Measurements from ENCODE around the gene TMEM51.

The TMEM51 gene

DNA sequence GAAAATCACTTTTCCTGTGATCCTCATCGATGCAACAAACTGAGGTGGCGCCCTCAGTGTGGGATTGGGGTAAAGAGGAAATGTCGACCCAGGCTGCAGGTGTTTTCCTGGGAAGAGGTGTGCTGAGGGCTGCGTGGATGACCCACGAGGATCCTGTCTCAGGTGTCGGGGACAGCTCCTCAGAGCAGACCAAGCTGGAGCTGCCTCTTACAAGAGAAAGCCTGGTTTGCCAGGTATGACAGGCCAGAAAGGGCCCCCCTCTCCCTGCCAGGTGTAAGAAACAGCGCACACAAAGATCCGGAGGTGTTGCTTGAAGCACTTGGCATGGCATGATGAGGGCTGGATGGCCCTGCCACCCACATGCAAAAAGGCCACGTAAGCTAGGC, 106.1 kb downstream of the TMEM51 start:
- no peak for DNase-seq (ENCODE audit: low read depth)
- no peak for TF ChIP-seq CTCF (IDR thresholded peaks at IDR 0.05; ENCODE audit: insufficient read depth, low read depth, low read length, missing control alignments)
- H3K4me3 ChIP-seq (ENCODE audit: low read depth, low read length): no peak overlapping the region

DNA sequence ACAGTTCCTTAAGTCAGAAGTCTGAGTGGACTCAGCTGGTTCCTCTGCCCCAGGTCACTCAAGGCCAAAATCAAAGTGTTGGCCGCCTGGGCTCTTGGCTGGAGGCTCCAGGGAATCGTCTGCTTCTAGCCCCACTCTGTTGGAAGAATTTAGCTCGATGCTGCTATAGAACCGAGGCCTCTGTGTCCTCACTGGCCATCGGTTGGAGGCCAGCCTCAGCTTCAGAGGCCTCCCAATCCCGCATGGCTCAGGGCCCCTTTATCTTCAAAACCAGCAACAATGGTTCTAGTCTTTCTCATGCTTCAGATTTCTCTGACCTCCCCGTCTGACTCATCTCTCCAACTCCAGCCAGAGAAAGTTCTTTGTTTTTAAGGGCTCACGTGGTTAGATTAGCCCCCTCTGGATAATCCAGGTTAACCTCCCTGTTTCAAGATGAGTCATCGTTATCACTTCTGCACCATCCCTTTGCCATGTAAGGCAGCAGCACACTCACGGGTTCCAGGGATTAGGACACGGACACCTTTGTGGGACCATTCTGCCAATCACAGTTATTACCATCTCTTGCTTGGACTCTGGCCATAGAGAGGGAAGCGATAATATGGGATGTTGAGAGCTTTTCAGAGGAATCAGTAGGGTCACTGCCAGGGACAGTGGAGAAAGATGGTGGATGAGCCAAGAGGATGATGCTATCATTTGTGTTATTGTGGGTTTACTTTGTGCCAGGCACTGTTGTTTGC, 107.0 kb downstream of the TMEM51 start:
- DNase-seq (ENCODE audit: low read depth): no peak
- TF ChIP-seq CTCF (IDR thresholded peaks at IDR 0.05; ENCODE audit: insufficient read depth, low read depth, low read length, missing control alignments): no peak
- H3K4me3 ChIP-seq (ENCODE audit: low read depth, low read length): no peak overlapping the region

DNA sequence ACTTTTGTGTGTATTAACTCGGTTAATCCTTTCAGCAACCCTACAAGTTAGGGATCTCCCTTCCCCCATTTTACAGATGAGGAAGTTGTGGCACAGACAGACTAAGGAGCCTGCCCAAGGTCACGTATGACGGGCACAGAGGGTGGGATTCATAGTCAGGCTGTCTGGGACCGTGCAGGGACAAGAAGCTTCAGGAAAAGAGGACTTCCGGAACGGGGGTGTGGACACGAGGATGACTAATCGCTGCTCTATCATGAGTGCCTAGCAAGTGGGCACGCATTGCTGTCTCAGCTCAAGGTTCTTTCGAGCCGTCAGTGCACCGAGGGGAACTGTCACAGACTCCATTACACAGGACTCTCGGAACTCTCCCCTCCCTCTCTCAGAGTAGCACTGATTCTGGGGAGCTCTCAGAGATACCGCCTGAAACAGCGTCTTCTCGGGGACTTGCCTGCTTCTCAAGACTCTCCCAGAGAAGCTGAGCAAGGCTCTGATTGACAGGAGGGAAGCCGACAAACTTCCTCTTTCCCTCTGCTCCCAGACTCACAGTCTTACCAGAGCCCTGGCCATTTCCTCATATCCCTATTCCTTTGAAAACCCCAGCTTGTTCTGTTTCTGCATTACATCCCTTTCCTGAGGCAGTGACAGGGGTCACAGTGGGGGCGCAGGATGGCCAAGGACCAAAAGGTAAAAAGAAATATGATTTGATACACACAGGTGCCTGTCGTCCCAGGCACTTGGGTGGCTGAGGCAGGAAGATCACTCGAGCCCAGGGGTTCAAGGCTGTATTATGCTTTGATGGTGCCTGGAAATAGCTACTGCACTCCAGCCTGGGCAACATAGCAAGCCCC, 107.8 kb downstream of the TMEM51 start:
- peak; percentile 50 for DNase-seq (ENCODE audit: low read depth)
- H3K4me3 ChIP-seq (ENCODE audit: low read depth, low read length): peak overlapping the region; percentile 23; the same call in 1 of the 2 replicates
- TF ChIP-seq CTCF (IDR thresholded peaks at IDR 0.05; ENCODE audit: insufficient read depth, low read depth, low read length, missing control alignments): no peak

- no peak overlapping the region for H3K4me3 ChIP-seq (ENCODE audit: low read depth, low read length)
- no peak for TF ChIP-seq CTCF (IDR thresholded peaks at IDR 0.05; ENCODE audit: insufficient read depth, low read depth, low read length, missing control alignments)
- DNase-seq (ENCODE audit: low read depth): no peak
Measured at GRCh38 chr1:15262003-15262377, 108.4 kb downstream of the TMEM51 start.

DNA sequence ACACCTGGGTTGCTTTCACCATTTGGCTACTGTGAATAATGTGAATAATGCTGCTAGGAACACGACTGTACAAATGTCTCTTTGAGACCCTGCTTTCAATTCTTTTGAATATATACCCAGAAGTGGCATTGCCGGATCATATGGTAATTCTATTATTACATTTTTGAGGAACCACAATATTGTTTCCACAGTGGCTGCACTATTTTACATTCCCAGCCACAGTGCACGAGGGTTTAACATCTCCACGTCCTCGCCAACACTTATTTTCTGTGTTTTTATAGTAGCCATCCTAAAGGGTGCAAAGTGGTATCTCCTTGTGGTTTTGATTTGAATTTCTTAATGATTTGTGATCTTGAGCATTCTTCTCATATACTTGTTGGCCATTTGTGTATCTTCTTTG, 109.2 kb downstream of the TMEM51 start:
- no peak overlapping the region for H3K4me3 ChIP-seq (ENCODE audit: low read depth, low read length)
- no peak for TF ChIP-seq CTCF (IDR thresholded peaks at IDR 0.05; ENCODE audit: insufficient read depth, low read depth, low read length, missing control alignments)
- DNase-seq (ENCODE audit: low read depth): no peak

DNA sequence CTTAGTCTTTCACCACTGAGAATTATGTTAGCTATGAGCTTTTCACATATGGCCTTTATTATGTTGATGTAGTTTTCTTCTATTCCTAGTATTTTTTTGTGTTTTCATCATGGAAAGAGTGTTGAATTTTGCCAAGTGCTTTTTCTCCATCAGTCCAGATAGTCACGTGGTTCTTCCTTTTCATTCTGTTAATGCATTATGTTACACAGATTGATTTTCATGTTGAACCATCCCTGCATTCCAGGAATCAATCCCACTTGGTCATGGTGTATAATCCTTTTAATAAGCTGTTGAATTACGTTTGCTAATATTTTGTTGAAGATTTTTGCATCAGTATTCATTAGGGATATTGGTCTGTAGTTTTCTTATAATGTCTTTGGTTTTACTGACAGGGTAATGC, 111.2 kb downstream of the TMEM51 start:
- TF ChIP-seq CTCF (IDR thresholded peaks at IDR 0.05; ENCODE audit: insufficient read depth, low read depth, low read length, missing control alignments): no peak

More for the DNA sequence above, 111.2 kb downstream of the TMEM51 start:
- no peak for DNase-seq (ENCODE audit: low read depth)
- no peak overlapping the region for H3K4me3 ChIP-seq (ENCODE audit: low read depth, low read length)

Measured in GM12865 (cell line).